ENCODE results near the gene GABARAPL1.
"Not testable (repeated sequence)": the region's sequence is repeated elsewhere in the genome, so short reads cannot be mapped to it uniquely, and the experiment has no call there.

Gene GABARAPL1

GRCh38 chr12:10184261-10184843 lies 28.3 kb upstream of the GABARAPL1 start:
- Mint-ChIP-seq H3K27me3 (peaks cover 81% of the 10 kb centered on the region), H3K27ac (ENCODE audit: low read depth) (no peak overlapping the region), H3K9me3 (no peaks in the 10 kb centered on the region), H3K4me3 (no peak overlapping the region), H3K4me1 (peaks cover 5% of the 10 kb centered on the region), H3K36me3 (ENCODE audit: insufficient read depth) (no peaks in the 10 kb centered on the region)
- no peak for DNase-seq (ENCODE audit: low spot score in 2 of 2)
- no peak for ATAC-seq (replicated peaks; ENCODE audit: extremely low read depth, poor library complexity, severe bottlenecking)

GRCh38 chr12:10186299-10186698 lies 26.4 kb upstream of the GABARAPL1 start:
- H3K9me3 Mint-ChIP-seq = no peaks in the 10 kb centered on the region
- H3K27me3 Mint-ChIP-seq = peaks cover 63% of the 10 kb centered on the region
- ATAC-seq (replicated peaks; ENCODE audit: extremely low read depth, poor library complexity, severe bottlenecking) (no peak), DNase-seq (ENCODE audit: low spot score in 2 of 2) (no peak)
- H3K36me3 Mint-ChIP-seq (ENCODE audit: insufficient read depth) = no peaks in the 10 kb centered on the region
- H3K4me1 Mint-ChIP-seq = peaks cover 11% of the 10 kb centered on the region
- no peak overlapping the region for H3K4me3 Mint-ChIP-seq
- no peak overlapping the region for H3K27ac Mint-ChIP-seq (ENCODE audit: low read depth)

GRCh38 chr12:10186958-10187357 lies 25.7 kb upstream of the GABARAPL1 start:
- not testable (repeated sequence) for H3K27ac Mint-ChIP-seq (ENCODE audit: low read depth); H3K9me3 Mint-ChIP-seq; H3K4me3 Mint-ChIP-seq; ATAC-seq (replicated peaks; ENCODE audit: extremely low read depth, poor library complexity, severe bottlenecking); DNase-seq (ENCODE audit: low spot score in 2 of 2); H3K36me3 Mint-ChIP-seq (ENCODE audit: insufficient read depth)
- peaks cover 11% of the 10 kb centered on the region for H3K4me1 Mint-ChIP-seq
- H3K27me3 Mint-ChIP-seq = peaks cover 58% of the 10 kb centered on the region

- H3K4me3 Mint-ChIP-seq = no peak overlapping the region
- DNase-seq (ENCODE audit: low spot score in 2 of 2) (no peak), ATAC-seq (replicated peaks; ENCODE audit: extremely low read depth, poor library complexity, severe bottlenecking) (no peak)
- H3K4me1 Mint-ChIP-seq = peaks cover 6% of the 10 kb centered on the region
- H3K9me3 Mint-ChIP-seq = no peaks in the 10 kb centered on the region
- no peak overlapping the region for H3K27ac Mint-ChIP-seq (ENCODE audit: low read depth)
- peaks cover 44% of the 10 kb centered on the region for H3K27me3 Mint-ChIP-seq
- H3K36me3 Mint-ChIP-seq (ENCODE audit: insufficient read depth) = no peaks in the 10 kb centered on the region
These were observed 23.0 kb upstream of the GABARAPL1 start for GRCh38 chr12:10189653-10190052.

GRCh38 chr12:10190558-10191388 lies 21.9 kb upstream of the GABARAPL1 start:
- peak; percentile 22 to 29 for DNase-seq (ENCODE audit: low spot score in 2 of 2)
- Mint-ChIP-seq H3K4me3 (no peak overlapping the region), H3K27ac (ENCODE audit: low read depth) (no peak overlapping the region), H3K9me3 (no peaks in the 10 kb centered on the region), H3K4me1 (peaks cover 6% of the 10 kb centered on the region), H3K27me3 (peaks cover 33% of the 10 kb centered on the region), H3K36me3 (ENCODE audit: insufficient read depth) (no peaks in the 10 kb centered on the region)
- ATAC-seq (replicated peaks; ENCODE audit: extremely low read depth, poor library complexity, severe bottlenecking) = peak; percentile 96

GRCh38 chr12:10191865-10192264 lies 20.8 kb upstream of the GABARAPL1 start:
- no peak for DNase-seq (ENCODE audit: low spot score in 2 of 2)

GRCh38 chr12:10194160-10194670 lies 18.5 kb upstream of the GABARAPL1 start:
- H3K4me3 Mint-ChIP-seq = no peak overlapping the region
- no peaks in the 10 kb centered on the region for H3K9me3 Mint-ChIP-seq
- ATAC-seq (replicated peaks; ENCODE audit: extremely low read depth, poor library complexity, severe bottlenecking) = no peak
- no peak overlapping the region for H3K27ac Mint-ChIP-seq (ENCODE audit: low read depth)
- peaks cover 13% of the 10 kb centered on the region for H3K27me3 Mint-ChIP-seq
- H3K36me3 Mint-ChIP-seq (ENCODE audit: insufficient read depth) = peaks cover 3% of the 10 kb centered on the region
- DNase-seq (ENCODE audit: low spot score in 2 of 2) = no peak
- H3K4me1 Mint-ChIP-seq = peaks cover 6% of the 10 kb centered on the region

More at GRCh38 chr12:10191865-10192264, 20.8 kb upstream of the GABARAPL1 start:
- Mint-ChIP-seq H3K4me1 (peaks cover 6% of the 10 kb centered on the region), H3K27ac (ENCODE audit: low read depth) (no peak overlapping the region), H3K9me3 (no peaks in the 10 kb centered on the region), H3K36me3 (ENCODE audit: insufficient read depth) (peaks cover 3% of the 10 kb centered on the region), H3K4me3 (no peak overlapping the region), H3K27me3 (peaks cover 22% of the 10 kb centered on the region)
- no peak for ATAC-seq (replicated peaks; ENCODE audit: extremely low read depth, poor library complexity, severe bottlenecking)

- no peaks in the 10 kb centered on the region for H3K9me3 Mint-ChIP-seq
- no peaks in the 10 kb centered on the region for H3K4me1 Mint-ChIP-seq
- no peak overlapping the region for H3K27ac Mint-ChIP-seq (ENCODE audit: low read depth)
- H3K4me3 Mint-ChIP-seq = no peak overlapping the region
- ATAC-seq (replicated peaks; ENCODE audit: extremely low read depth, poor library complexity, severe bottlenecking) (peak; percentile 58), DNase-seq (ENCODE audit: low spot score in 2 of 2) (no peak)
- H3K27me3 Mint-ChIP-seq = peaks cover 13% of the 10 kb centered on the region
- H3K36me3 Mint-ChIP-seq (ENCODE audit: insufficient read depth) = peaks cover 3% of the 10 kb centered on the region
These were observed 16.5 kb upstream of the GABARAPL1 start for GRCh38 chr12:10196210-10196609.

- Mint-ChIP-seq H3K36me3 (ENCODE audit: insufficient read depth) (peaks cover 3% of the 10 kb centered on the region), H3K9me3 (no peaks in the 10 kb centered on the region), H3K27ac (ENCODE audit: low read depth) (no peak overlapping the region), H3K4me1 (no peaks in the 10 kb centered on the region), H3K4me3 (no peak overlapping the region), H3K27me3 (peaks cover 13% of the 10 kb centered on the region)
- DNase-seq (ENCODE audit: low spot score in 2 of 2) (no peak), ATAC-seq (replicated peaks; ENCODE audit: extremely low read depth, poor library complexity, severe bottlenecking) (no peak)
These were observed 14.8 kb upstream of the GABARAPL1 start for GRCh38 chr12:10197879-10198278.

GRCh38 chr12:10204495-10204894 lies 8.2 kb upstream of the GABARAPL1 start:
- not testable (repeated sequence) for H3K36me3 Mint-ChIP-seq (ENCODE audit: insufficient read depth); H3K4me1 Mint-ChIP-seq; H3K9me3 Mint-ChIP-seq; ATAC-seq (replicated peaks; ENCODE audit: extremely low read depth, poor library complexity, severe bottlenecking); H3K27me3 Mint-ChIP-seq; H3K27ac Mint-ChIP-seq (ENCODE audit: low read depth); DNase-seq (ENCODE audit: low spot score in 2 of 2); H3K4me3 Mint-ChIP-seq

GRCh38 chr12:10205220-10205807 lies 7.4 kb upstream of the GABARAPL1 start:
- no peaks in the 10 kb centered on the region for H3K27me3 Mint-ChIP-seq
- H3K27ac Mint-ChIP-seq (ENCODE audit: low read depth) = no peak overlapping the region
- no peak for ATAC-seq (replicated peaks; ENCODE audit: extremely low read depth, poor library complexity, severe bottlenecking)
- H3K4me3 Mint-ChIP-seq = no peak overlapping the region
- H3K4me1 Mint-ChIP-seq = no peaks in the 10 kb centered on the region
- H3K36me3 Mint-ChIP-seq (ENCODE audit: insufficient read depth) = no peaks in the 10 kb centered on the region
- H3K9me3 Mint-ChIP-seq = no peaks in the 10 kb centered on the region
- DNase-seq (ENCODE audit: low spot score in 2 of 2) = no peak

- H3K4me3 Mint-ChIP-seq = no peak overlapping the region
- H3K27me3 Mint-ChIP-seq = no peaks in the 10 kb centered on the region
- peaks cover 4% of the 10 kb centered on the region for H3K36me3 Mint-ChIP-seq (ENCODE audit: insufficient read depth)
These were observed 5.5 kb upstream of the GABARAPL1 start for GRCh38 chr12:10207136-10207535.

More at GRCh38 chr12:10207136-10207535, 5.5 kb upstream of the GABARAPL1 start:
- Mint-ChIP-seq H3K27ac (ENCODE audit: low read depth) (no peak overlapping the region), H3K4me1 (peaks cover 5% of the 10 kb centered on the region), H3K9me3 (no peaks in the 10 kb centered on the region)
- DNase-seq (ENCODE audit: low spot score in 2 of 2) = no peak
- no peak for ATAC-seq (replicated peaks; ENCODE audit: extremely low read depth, poor library complexity, severe bottlenecking)

Measured in central memory CD8-positive, alpha-beta T cell (primary cell).